ENCODE results near the gene TRIM72.
"Not testable (repeated sequence)": the region's sequence is repeated elsewhere in the genome, so short reads cannot be mapped to it uniquely, and the experiment has no call there.

Gene TRIM72

DNA sequence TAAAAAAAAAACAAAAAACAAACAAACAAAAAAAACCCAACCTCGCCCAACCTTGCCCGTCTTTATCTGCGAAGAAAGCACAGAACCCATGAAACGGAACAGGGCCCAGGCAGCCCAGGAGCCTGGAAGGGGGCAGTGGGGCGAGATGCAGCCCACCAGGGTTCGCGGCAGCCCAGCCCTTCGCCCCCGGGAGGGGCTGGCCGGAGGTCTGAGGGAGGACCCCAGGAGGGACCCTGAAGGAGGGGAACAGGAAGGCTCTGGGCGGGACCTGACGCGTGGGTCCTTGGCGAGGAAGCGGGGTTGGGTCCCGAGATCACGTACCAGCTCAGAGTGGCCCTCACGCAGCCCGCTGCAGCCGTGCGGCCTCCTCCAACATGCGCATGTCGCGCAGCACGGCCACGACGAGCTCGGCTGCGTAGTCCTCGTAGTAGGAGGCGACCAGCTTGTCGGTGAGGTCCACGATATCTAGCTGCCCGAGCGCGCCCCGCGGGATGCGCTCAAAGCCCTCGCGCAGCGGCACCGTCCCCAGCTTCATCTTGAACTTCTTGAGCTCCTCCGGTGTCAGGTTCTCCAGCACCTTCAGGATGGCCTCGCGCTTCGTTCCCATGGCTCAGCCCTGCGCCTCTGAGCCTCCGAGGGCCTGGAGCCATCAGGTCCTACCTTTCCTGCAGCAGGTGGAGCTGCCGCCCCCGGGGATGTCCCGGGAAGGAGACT, 2.7 kb downstream of the TRIM72 start, which contains the start of gene PYDC1:
PYDC1 (minus strand) TSS at position 714 of the 714 bp plus-strand sequence; CDS start at position 607, 107 bp downstream.
- ATAC-seq: peak in 1 of 2 donors; percentile 30

GRCh38 chr16:31217136-31217530, 3.2 kb downstream of the TRIM72 start:
- no peak for ATAC-seq

- ATAC-seq: no peak
Measured at GRCh38 chr16:31219154-31219741, 5.3 kb downstream of the TRIM72 start.

DNA sequence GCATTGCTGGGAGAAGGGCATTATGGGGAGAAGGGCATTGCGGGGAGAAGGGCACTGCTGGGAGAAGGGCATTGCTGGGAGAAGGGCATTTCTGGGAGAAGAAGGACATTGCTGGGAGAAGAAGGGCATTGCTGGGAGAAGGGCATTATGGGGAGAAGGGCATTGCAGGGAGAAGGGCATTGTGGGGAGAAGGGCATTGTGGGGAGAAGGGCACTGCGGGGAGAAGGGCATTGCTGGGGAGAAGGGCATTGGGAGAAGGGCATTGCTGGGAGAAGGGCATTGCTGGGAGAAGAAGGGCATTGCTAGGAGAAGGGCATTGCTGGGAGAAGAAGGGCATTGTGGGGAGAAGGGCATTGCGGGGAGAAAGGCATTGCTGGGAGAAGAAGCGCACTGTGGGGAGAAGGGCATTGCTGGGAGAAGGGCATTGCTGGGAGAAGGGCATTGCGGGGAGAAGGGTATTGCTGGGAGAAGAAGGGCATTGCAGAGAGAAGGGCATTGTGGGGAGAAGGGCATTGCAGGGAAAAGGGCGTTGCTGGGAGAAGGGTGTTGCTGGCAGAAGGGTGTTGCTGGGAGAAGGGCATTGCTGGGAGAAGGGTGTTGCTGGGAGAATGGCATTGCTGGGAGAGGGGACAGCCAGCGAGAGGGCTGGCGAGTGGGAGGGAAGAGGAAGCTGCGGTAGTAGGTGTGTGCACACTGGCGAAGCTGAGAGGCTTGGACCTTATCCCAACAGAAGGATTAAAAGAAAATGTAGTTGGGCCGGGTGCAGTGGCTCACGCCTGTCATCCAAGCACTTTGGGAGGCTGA, 7.6 kb downstream of the TRIM72 start:
- no peak for ATAC-seq

- ATAC-seq: no peak
Measured at GRCh38 chr16:31223044-31223443, 9.1 kb downstream of the TRIM72 start.

DNA sequence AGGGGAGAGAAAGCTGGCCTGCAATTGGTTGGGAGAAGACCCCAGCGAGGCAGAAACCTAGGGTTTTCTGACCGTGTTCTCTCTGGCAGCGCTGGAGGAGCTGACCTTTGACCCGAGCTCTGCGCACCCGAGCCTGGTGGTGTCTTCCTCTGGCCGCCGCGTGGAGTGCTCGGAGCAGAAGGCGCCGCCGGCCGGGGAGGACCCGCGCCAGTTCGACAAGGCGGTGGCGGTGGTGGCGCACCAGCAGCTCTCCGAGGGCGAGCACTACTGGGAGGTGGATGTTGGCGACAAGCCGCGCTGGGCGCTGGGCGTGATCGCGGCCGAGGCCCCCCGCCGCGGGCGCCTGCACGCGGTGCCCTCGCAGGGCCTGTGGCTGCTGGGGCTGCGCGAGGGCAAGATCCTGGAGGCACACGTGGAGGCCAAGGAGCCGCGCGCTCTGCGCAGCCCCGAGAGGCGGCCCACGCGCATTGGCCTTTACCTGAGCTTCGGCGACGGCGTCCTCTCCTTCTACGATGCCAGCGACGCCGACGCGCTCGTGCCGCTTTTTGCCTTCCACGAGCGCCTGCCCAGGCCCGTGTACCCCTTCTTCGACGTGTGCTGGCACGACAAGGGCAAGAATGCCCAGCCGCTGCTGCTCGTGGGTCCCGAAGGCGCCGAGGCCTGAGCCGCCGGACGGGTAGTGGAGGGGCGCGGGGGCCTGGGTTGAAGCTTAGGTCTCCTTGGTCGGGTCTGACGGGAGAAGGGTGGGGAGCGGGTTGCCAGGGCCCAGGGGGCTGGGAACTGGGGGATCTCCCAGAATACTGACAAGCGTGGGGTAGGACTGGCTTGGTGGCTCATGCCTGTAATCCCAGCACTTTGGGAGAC, 10.4 kb downstream of the TRIM72 start:
- no peak for ATAC-seq

- ATAC-seq: no peak
Measured at GRCh38 chr16:31225193-31225592, 11.3 kb downstream of the TRIM72 start.

GRCh38 chr16:31228206-31228605, 14.3 kb downstream of the TRIM72 start:
- ATAC-seq: no peak

DNA sequence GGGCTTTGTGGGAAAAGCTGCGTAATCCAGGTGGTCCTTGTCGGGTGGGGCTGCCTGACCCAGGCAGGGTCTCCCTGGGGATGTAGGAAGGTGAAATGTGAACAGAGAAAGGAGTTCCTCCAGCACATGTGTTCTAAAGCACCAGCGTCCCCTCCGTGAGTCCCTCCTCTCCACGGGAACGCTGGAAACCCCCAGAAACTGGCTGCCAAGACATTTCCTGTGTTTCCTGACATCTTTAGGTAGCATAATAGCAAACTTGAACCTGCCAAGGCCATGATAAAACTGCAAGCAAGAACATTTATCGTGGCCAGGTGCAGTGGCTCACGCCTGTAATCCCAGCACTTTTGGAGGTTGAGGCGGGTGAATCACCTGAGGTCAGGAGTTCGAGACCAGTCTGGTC, 15.6 kb downstream of the TRIM72 start:
- ATAC-seq: no peak

GRCh38 chr16:31238041-31238440, 24.1 kb downstream of the TRIM72 start:
- ATAC-seq: no peak

GRCh38 chr16:31242206-31242605, 28.3 kb downstream of the TRIM72 start:
- no peak for ATAC-seq

- no peak for ATAC-seq
Measured at GRCh38 chr16:31243734-31244670, 30.1 kb downstream of the TRIM72 start.

DNA sequence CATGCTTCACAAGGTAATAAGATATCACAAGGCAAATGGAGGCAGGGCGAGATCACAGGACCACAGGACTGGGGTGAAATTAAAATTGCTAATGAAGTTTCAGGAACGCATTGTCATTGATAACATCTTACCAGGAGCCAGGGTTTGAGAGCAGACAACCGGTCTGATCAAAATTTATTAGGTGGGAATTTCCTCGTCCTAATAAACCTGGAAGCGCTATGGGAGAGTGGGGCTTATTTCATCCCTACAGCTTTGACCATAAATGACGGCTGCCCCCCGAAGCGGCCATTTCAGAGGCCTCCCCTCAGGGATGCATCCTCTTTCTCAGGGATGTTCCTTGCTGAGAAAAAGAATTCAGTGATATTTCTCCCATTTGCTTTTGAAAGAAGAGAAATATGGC, 31.7 kb downstream of the TRIM72 start:
- ATAC-seq: not testable (repeated sequence)

GRCh38 chr16:31246296-31246695, 32.4 kb downstream of the TRIM72 start:
- ATAC-seq: no peak

DNA sequence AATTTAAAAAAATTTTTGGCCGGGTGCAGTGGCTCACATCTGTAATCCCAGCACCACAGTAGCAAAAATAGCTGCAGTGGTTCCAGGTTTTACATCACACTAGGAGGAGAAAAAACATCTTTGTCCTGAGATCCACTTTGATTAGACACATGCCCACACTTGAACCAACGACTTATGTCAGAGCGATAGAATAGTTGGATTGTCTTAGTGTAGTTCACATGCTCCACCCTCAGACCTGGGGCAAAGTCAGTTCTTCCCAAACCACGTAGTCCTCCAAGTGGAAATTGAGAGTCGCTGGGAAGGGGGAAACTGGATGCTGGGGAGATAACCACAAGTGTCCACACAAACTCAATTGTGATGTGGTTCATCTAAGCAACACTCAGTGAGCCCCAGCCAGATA, 34.4 kb downstream of the TRIM72 start:
- no peak for ATAC-seq

- ATAC-seq: peak; percentile 35 to 51
Measured at GRCh38 chr16:31250782-31251384, 37.0 kb downstream of the TRIM72 start.

- no peak for ATAC-seq
Measured at GRCh38 chr16:31251435-31251834, 37.5 kb downstream of the TRIM72 start.

- ATAC-seq: peak; percentile 80 to 87
Measured at GRCh38 chr16:31253642-31254045, 39.7 kb downstream of the TRIM72 start.

DNA sequence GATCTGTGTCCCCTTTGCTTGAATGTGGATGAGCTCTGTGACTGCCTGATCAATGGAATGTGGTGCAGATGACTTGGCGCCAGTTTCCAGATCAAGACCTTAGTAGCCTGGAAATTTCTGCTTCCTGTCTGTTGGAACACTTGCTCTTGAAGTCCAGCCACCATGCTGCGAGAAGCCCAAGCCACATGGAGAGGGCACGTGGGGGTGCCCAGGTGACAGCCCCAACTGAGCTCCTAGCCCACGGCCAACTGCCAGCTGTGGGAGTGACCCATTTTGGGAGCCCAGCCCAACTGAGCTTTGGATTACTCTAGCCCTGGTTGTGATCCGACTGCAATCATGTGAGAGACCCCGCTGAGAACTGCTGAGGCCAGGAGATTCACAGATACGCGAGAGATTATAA, 42.5 kb downstream of the TRIM72 start:
- no peak for ATAC-seq

- no peak for ATAC-seq
Measured at GRCh38 chr16:31258366-31258765, 44.4 kb downstream of the TRIM72 start.

Measured in activated CD4-positive, CD25-positive, alpha-beta regulatory T cell treated with anti-CD3 and anti-CD28 coated beads, Interleukin-2, amount 50 U/mL, for 24 hours (primary cell).